NK-92 (cell line): Measurements from ENCODE around the gene OR8B3.

Experiments used
- DNase-seq: peaks from one replicate; lab custom pipeline; 2025; ENCODE audit not compliant: unreplicated experiment; lab: John Stamatoyannopoulos, UW

The OR8B3 gene

DNA sequence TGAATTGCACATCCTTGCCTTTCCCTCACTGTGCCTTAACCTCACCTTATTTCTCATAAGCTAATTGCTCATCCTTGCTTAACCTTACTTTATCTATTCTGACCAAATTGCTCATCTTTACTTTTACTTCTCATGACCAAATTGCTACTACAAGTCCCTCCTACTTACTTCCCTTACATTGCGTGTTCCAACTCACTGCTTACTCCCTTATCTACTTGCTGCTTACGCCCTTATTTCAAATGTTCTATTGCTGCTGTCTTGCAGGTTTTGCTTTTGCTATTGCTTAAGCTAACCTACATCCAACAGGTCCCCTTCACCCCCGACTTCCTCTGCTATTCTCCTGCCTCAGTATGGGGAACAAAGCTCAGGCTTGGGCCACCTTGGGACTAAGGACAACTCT is 22.5 kb downstream of the OR8B3 start:
- DNase-seq = no peak

DNA sequence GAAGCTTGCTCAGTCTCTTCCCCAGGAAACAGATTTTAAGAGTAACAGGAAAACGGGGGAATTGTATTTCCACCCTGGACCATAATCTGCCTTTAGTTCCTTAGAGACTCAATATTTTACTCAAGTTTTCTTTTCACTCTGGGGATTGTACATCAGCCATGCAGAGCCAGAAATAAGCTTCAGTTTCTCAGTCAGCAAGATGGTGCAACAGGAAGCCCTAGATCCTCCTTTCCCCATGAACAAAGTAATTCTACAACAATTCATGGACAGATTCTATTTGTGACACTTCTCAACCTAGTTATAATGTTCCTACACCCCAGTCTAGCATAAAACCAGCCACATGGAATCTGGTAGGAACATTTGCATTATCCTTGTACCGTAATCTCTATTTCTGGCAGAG is 39.3 kb downstream of the OR8B3 start:
- no peak for DNase-seq

DNA sequence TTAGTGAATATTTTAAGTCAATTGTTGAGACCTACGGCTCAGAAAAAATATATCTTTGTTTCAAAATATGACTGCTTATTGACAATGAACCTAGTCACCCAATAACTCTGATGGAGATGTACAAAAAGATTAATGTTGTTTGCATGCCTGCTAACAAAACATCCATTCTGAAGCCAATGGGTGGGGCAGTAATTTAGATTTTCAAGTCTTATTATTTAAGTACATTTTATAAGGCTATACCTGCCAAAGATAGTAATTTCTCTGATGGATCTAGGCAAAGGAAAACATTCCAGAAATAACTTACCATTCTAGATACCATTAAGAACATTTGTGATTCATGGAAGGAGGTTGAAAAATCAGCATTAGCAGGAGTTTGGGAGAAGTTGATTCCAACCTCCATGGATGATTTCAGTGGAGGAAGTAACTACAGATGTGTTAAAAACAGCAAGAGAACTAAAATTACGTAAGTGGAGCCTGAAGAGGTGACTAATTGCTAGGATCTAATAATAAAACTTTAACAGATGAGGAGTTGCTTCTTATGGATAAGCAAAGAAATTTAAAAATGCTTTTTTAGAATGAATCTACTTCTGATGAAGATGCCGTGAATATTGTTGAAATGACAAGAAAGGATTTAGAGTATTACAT is 52.4 kb downstream of the OR8B3 start:
- no peak for DNase-seq
